NB4 (cell line): ENCODE results near the gene DAGLB.
"Not testable (repeated sequence)": the region's sequence is repeated elsewhere in the genome, so short reads cannot be mapped to it uniquely, and the experiment has no call there.

Experiments used
- DNase-seq: peaks from one replicate; pipeline ENCODE4 v3.0.0; 2010; ENCODE audit warnings: low read depth
- H3K4me3 ChIP-seq: one replicate; pipeline ENCODE4 v1.5.1; 2011; ENCODE audit warnings: mild to moderate bottlenecking, low read depth, low read length, moderate library complexity
- MYC ChIP-seq: IDR thresholded peaks from 2 replicates; pipeline ENCODE4 v1.6.1; 2011; ENCODE audit warnings: low read depth, low read length
- POLR2A ChIP-seq: IDR thresholded peaks from 2 replicates; pipeline ENCODE4 v1.6.1; 2011; ENCODE audit warnings: mild to moderate bottlenecking; ENCODE audit not compliant: insufficient read length; ENCODE audit errors: extremely low read depth
- TF ChIP-seq, protein P1 (sequence below): IDR thresholded peaks from 2 replicates; pipeline ENCODE4 v1.6.1; 2011; ENCODE audit warnings: low read depth, low read length
- TF ChIP-seq, protein P2 (sequence below): IDR thresholded peaks from one replicate; pipeline ENCODE4 v1.5.1; 2012; ENCODE audit warnings: low read depth, low read length

Gene DAGLB

DNA sequence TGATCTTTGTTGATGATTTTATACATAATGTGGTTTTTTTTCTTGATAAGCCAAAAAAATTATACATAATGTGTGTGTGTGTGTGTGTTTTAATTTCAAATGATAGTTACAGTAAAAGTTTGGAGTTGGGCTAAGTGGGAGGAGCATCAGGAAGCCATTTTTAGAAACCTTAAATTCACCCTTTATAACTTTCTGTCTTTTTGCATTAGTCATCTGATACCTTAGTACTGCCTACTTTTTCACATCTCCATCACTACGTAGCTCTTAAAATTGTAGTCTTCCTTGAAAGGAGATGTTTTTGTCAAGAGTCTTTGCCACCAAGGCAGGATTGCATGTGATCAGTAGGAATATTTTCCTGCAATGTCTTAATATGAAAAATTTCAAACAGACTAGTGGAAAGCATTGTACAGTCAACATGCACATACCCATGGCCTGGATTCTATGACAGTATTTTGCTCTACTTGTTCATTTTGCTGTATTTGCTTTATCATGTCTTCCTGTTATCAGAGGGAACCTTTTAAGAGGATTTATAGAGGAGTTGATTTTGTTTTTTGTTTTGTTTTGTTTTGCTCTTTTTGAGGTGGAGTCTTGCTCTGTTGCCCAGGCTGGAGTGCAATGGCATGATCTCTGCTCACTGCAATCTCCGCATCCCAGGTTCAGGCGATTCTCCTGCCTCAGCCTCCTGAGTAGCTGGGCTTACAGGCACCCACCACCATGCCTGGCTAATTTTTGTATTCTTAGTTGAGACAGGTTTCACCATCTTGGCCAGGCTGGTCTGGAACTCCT lies 67.3 kb downstream of the DAGLB start:
- peak overlapping the region; percentile 14 for H3K4me3 ChIP-seq
- DNase-seq: no peak
- TF ChIP-seq, protein P1, sequence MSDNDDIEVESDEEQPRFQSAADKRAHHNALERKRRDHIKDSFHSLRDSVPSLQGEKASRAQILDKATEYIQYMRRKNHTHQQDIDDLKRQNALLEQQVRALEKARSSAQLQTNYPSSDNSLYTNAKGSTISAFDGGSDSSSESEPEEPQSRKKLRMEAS: no peak
- TF ChIP-seq MYC (no peak), POLR2A (no peak)
- TF ChIP-seq, protein P2, sequence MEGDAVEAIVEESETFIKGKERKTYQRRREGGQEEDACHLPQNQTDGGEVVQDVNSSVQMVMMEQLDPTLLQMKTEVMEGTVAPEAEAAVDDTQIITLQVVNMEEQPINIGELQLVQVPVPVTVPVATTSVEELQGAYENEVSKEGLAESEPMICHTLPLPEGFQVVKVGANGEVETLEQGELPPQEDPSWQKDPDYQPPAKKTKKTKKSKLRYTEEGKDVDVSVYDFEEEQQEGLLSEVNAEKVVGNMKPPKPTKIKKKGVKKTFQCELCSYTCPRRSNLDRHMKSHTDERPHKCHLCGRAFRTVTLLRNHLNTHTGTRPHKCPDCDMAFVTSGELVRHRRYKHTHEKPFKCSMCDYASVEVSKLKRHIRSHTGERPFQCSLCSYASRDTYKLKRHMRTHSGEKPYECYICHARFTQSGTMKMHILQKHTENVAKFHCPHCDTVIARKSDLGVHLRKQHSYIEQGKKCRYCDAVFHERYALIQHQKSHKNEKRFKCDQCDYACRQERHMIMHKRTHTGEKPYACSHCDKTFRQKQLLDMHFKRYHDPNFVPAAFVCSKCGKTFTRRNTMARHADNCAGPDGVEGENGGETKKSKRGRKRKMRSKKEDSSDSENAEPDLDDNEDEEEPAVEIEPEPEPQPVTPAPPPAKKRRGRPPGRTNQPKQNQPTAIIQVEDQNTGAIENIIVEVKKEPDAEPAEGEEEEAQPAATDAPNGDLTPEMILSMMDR: no peak

GRCh38 chr7:6379886-6380285 lies 67.9 kb downstream of the DAGLB start:
- TF ChIP-seq, protein P2: no peak
- no peak for TF ChIP-seq MYC
- TF ChIP-seq POLR2A: no peak
- TF ChIP-seq, protein P1: no peak
- no peak for DNase-seq
- peak overlapping the region; percentile 14 for H3K4me3 ChIP-seq

GRCh38 chr7:6378556-6378955 lies 69.2 kb downstream of the DAGLB start:
- not testable (repeated sequence) for DNase-seq, H3K4me3 ChIP-seq

DNA sequence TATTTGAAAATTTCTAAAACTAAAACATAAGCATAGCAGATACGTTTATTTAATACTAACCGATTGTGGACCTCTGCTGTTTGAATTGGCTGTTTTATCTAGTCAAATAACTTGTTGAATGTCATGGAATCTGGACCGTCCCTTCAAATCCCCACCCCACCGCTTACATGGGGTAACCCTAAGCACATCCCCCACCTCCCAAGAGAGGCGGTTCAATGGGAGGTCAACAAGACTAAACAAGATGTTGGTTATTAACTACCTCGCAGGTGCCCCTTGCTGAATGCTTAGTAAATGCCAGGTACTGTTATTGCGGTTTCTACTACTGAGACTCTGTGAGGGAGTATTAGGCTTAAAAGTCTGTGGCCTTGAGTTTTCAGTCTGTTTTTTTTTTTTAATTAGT lies 70.9 kb downstream of the DAGLB start:
- peak overlapping the region; percentile 50 for H3K4me3 ChIP-seq
- TF ChIP-seq POLR2A (no peak), MYC (no peak)
- TF ChIP-seq, protein P1: no peak
- TF ChIP-seq, protein P2: no peak
- DNase-seq: peak; percentile 51

GRCh38 chr7:6375348-6376101 lies 72.2 kb downstream of the DAGLB start:
- H3K4me3 ChIP-seq: peak overlapping the region; percentile 73
- peak; percentile 63 for DNase-seq
- no peak for TF ChIP-seq MYC
- no peak for TF ChIP-seq POLR2A
- TF ChIP-seq, protein P2: no peak
- TF ChIP-seq, protein P1: no peak

DNA sequence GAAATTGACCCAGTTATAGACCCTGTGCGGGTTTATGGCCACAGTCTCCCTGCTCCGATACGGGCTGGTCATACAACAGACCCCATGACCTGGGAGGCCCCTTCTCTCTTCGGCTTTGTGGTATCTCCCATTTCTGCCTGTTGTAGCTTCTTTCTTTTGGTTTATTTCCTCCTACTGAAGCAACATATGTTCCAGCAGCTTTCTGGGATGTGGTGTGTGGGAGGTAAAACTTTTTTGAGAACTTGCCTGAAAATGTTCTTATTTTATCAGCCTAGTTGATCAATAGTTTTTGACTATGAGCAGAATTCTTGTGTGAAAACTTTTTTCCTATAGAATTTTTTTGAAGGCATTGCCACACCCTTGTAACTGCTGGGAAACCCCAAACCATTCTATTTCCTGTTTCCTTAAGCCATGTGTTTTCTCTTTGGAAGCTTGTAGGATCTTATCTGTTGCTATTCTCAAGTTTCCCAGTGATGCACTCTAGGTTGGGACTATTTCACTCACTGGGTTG lies 80.0 kb downstream of the DAGLB start:
- peak; percentile 80 for DNase-seq
- H3K4me3 ChIP-seq: no peak overlapping the region
- TF ChIP-seq, protein P1: no peak
- no peak for TF ChIP-seq POLR2A
- peak; percentile 26; the same call in 1 of the 2 replicates for TF ChIP-seq MYC
- TF ChIP-seq, protein P2: no peak
